Cerebellar nuclear complex (tissue), 1 donor: ENCODE data around the gene SYCE1L.
"Not testable (repeated sequence)": the region's sequence is repeated elsewhere in the genome, so short reads cannot be mapped to it uniquely, and the experiment has no call there.

Experiments used
- DNase-seq, 2 experiments: peaks; one replicate each; lab custom pipeline; 2025; lab: John Stamatoyannopoulos, UW

SYCE1L gene

GRCh38 chr16:77197747-77198146 is 1.5 kb upstream of the SYCE1L start:
- DNase-seq, result no peak

DNA sequence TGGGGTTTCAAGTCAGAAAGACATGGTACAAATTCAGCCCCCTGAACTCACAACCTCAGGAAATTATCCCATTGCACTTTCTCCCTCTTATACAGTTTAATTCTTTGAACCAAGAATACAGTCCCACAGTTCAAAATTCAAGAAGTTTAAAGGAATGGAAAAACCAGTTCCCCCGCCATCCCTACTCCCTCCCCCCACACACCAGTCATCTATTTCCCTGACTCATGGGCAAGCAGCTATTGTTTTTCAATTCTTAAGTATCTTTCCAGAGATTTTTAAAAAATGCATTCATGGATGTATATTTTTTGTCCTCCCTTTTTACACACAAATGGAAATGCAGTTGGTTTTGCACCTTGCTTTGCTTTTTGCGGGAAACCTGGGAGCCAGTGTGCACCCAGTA is 7.3 kb downstream of the SYCE1L start:
- DNase-seq, result no peak

- no peak for DNase-seq
These were observed 7.8 kb downstream of the SYCE1L start for GRCh38 chr16:77207030-77207429.

- DNase-seq, result no peak
These were observed 9.2 kb downstream of the SYCE1L start for GRCh38 chr16:77208382-77208781.

DNA sequence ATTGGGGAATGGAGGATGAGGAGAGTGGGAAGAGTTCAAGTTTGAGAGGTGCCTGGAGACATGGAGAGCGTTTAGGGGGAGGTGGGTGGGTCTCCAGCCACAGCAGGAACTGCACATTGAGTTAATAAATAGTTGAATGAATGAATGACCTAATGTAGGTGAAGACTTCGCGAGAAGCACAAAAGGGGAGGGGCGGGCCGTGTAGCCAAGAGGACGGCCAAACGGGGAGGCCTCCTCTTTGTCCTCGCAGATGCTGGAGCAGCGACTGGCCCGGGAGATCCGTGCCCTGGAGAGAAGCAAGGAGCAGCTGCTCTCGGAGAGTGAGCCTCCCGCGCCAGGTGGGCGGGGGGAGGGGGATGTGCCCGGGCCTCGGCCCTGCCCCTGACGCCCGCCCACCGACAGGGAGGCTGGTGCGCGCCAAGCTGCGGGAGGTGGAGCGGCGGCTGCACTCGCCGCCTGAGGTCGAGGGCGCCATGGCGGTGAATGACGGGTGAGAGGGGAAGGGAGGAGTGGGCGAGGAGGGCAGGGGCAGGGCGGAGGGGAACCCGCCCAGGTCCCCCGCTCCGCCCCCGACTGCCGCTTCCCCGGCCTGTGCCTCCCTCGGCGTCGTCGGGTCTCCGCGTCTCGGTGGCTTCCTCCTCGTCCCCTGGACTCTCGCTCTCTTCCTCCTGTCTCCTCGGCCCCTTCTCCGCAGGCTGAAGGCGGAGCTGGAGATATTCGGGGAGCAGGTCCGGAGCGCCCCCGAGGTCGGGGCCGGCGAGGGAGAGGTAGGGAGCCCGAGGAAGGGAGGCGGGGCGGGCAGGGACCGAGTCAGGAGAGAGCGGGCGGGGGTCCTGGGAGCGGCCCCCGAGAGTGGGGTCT is 12.9 kb downstream of the SYCE1L start:
- DNase-seq, result no peak

DNA sequence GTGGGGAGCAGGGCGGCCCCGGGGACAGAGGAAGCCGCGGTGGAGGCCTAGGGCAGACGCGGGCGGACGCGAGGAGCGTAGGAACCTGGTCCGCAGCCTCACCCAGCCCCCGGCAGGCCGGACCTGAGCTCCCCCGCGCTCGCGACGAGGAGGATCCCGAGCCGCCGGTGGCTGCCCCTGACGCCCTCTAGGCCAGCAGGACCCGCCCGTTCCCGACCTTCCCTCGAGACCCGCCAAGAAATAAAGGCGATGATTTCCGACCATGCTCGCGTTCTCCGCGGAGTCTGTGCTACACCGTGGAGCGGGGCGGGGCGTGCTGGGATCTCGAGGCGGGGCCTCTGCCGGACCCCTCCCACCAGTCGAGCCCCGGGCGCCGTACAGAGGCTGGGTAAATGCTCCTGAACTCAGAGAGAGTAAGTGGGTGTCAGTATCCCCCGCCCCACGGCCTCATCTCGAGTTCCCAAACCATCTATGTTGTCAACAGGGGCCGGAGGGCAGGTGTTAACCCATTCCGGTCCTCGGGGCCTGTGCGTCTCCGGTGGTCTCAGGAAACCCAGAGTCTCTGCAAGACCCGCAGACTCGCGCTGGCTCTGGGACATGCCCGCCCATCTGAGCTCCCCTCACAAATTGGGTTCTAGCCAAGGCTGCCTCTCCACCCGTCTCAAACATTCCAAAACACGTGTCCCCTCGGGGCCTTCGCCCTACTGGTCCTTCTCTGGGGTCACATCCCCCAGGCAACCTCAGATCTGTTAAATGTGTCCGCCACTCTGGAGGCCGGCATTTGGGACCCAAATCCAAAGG is 13.7 kb downstream of the SYCE1L start:
- DNase-seq, result peak in 1 of 2 experiments; percentile 49

DNA sequence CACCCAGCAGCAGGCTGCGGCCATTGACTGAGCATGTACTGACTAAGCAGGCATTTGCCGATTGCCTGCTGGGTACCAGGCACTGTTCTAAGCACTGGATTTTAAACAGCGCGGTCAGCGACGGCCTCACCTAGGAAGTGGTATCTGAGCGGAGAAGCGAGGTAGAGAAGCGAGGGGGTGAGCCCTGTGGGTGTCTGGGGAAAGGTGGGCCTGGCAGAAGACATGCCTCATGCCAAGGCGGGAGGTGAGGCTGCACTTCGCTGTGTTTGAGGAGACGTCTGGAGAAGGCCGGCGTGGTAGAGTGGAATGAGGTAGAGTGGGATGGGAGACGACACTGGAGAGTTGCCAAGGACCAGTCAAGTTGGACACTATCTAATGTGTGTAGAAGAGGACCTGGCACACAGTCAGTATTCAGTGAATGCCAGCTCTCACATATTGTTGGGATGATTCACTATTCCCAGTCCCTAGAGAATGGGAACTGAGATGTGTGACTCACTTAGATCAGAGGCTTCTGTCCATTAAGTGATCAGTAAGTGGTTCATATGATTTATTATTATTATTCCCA is 14.4 kb downstream of the SYCE1L start:
- DNase-seq, result no peak

DNA sequence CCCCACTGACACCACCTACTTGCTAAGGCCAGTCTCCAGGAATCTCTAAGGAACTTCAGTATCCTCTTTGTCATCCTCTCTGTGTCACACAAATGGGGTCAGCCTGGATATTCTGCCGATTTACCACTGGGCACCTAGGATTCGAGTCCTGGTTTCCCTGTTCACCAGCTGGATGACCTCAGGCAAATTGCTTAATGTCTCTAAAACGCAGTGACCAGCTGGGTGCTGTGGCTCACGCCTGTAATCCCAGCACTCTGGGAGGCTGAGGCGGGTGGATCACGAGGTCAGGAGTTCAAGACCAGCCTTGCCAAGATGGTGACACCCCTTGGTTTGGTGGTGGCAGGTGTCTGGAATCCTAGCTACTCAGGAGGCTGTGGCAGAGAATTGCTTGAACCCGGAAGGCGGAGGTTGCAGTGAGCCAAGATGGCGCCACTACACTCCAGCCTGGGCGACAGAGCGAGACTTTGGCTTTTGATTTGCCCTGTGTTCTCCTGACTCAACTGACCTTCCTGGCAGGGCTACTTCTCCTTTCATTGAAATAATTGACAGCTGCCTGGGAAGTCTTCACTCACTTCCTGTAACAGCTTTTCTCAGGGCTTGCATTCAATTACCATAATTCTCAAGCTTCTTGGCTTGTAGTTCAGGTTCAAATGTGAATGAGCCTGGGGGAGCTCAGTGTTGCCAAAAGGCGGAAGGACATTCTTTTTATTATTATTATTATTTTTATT is 15.4 kb downstream of the SYCE1L start:
- DNase-seq, result no peak

DNA sequence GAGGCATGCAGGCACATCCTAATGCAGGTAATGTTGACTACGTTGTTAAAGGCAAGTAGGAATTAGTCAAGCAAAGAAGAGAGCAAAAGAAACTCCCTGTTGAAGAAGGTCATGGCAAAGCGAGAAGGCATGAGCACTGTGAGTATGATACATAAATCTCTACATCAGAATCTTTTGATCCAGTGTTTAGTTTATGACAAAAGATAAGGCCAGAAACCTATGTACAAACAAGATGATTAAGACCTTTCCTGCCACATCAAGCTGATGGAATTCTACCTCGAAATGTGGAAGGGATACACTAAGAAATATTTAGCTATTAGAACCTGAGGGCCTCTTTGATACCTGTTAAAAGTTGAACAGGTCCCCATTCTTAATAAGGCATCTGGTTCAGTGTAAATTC is 20.2 kb downstream of the SYCE1L start:
- DNase-seq, result no peak

- no peak for DNase-seq
These were observed 21.2 kb downstream of the SYCE1L start for GRCh38 chr16:77220427-77220826.

GRCh38 chr16:77221482-77221881 is 22.3 kb downstream of the SYCE1L start:
- no peak for DNase-seq

GRCh38 chr16:77223184-77223583 is 24.0 kb downstream of the SYCE1L start:
- no peak for DNase-seq

GRCh38 chr16:77225182-77225581 is 26.0 kb downstream of the SYCE1L start:
- no peak for DNase-seq

DNA sequence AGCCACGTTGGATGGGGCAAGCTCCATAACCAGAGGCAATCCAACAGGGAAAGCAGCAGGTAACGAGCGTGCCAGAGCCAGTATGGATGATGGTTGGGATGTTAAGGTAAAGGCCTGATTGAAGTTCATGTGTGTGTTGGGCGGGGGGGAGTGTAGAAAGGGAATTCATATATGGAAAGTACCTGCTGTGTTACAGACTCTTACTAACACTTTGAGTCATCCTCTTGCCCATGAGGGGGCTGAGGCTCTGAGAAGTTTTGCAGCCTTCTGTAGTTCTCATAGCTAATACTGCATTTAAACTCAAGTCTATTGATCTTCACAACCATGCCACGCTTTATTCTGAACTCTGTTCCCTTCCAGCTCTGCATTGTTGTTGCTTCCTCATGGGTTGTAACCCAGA is 28.5 kb downstream of the SYCE1L start:
- DNase-seq, result no peak

GRCh38 chr16:77231047-77231446 is 31.8 kb downstream of the SYCE1L start:
- no peak for DNase-seq

DNA sequence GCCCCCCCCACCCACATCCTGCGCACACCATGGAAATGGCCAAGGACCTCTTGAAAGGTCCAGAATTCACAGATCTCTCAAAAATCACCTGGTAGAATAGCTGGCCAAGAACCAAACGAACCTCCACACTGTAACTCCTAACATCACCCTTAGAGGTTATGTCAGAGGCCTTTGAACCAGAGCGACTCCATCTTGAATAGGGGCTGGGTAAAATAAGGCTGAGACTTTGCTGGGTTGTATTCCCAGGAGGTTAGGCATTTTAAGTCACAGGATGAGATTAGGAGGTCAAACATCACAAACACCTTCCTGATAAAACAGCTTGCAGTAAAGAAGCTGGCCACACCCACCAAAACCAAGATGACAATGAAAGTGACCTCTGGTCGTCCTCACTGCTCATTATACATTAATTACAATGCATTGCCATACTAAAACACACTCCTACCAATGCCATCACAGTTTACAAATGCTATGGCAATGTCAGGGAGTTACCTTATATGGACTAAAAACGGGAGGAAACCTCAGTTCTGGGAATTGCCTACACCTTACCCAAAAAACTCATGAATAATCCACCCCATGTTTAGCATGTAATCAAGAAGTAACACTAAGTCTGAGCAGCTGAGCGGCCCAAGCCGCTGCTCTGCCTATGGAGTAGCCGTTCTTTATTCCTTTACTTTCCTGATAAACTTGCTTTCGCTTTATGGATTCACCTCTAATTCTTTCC is 34.8 kb downstream of the SYCE1L start:
- no peak for DNase-seq

- no peak for DNase-seq
These were observed 35.4 kb downstream of the SYCE1L start for GRCh38 chr16:77234611-77235010.

DNA sequence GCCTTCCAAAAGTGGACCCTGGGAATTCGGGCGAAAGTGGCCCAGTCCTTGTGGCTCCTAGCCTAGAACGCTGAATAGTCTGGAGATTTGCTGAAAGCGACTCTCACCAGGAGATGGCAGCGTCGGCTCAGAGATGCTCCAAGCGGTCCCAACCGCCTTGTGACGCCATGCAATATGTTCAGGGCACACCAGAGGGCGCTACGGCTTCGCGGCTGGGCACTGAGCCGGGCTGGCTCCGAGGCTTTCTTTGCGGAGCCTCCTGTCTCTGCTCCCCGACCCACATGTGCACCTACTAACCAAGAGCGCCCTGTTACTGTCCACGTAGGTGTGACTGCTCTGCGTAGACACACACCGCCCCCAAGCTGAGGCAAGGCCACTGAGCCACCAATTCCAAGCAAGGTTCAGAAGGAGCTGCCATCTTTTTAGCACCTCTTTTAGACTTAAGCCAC is 36.9 kb downstream of the SYCE1L start:
- DNase-seq, result peak in 1 of 2 experiments; percentile 79

DNA sequence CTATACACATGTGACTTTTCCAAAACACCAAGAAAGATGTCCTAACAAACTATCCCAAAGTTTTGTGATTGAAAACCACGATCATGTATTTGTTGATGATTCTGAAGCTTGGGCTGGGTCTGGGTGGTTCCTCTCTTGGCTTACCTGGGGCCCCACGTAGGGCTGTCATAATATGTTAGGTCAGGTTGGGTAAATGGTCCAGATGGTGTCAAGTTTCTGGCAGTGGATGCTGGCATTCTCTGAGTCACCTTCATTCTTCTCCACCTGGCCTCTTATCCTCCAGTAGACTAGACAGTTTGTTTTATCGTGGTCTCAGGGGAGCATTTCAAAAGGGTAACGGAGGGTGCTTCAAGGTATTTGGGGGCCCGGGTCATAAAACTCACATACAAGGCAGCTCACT is 39.4 kb downstream of the SYCE1L start:
- peak; percentile 13 to 51 for DNase-seq

GRCh38 chr16:77242471-77242870 is 43.3 kb downstream of the SYCE1L start:
- not testable (repeated sequence) for DNase-seq

DNA sequence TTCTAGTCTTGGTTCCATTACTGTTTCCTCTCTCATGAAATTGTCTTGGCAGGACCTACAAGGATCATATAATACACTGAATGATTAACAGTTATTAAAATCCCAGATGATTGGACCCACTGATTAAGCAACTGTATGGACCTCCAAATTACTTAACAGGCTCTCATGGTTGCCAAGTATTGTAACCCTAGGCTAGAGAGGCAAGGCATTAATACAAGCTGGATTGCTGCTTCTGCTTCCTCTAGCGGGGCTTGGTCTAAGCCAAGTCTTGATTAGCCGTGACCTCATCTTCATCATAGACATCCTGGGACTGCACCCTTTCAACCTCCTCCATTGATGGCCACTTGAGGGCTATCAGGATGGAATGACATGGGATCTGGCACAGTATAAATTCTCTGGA is 46.9 kb downstream of the SYCE1L start:
- DNase-seq, result no peak
